Left lung (tissue), 10 donors: ENCODE data around the gene WIZ. TPM values are rescaled to one million over a fixed set of nuclear protein-coding genes. Genes with fewer than 3 reads are reported as not detected.
"Not testable (repeated sequence)": the region's sequence is repeated elsewhere in the genome, so short reads cannot be mapped to it uniquely, and the experiment has no call there.

ENCODE experiments used
- ATAC-seq: fragments of 200-7000 bp; cut with Tn5 transposase; one replicate; pipeline ENCODE4 v1.9.1; 2020; ENCODE audit warnings: moderate library complexity
- DNase-seq, 4 donors: peaks; one replicate each; pipeline ENCODE4 v3.0.0-alpha.2; 2013 to 2020
- H3K27ac ChIP-seq, 2 donors: fragments of 200-600 bp; sonication (generic) in 1 of 2; one replicate each; pipeline versions ENCODE4 v1.5.0 to v1.8.0; 2020 to 2021
- H3K27me3 ChIP-seq, 2 donors: fragments of 200-600 bp; sonication (generic) in 1 of 2; one replicate each; pipeline versions ENCODE4 v1.5.0 to v1.8.0; 2020 to 2021
- H3K36me3 ChIP-seq, 2 donors: fragments of 200-600 bp; sonication (generic) in 1 of 2; one replicate each; pipeline versions ENCODE4 v1.5.0 to v1.8.0; 2020 to 2021
- H3K4me1 ChIP-seq, 2 donors: fragments of 200-600 bp; one replicate each; pipeline ENCODE4 v1.8.0; 2021
- H3K4me3 ChIP-seq, 2 donors: fragments of 200-600 bp; sonication (generic) in 1 of 2; one replicate each; pipeline versions ENCODE4 v1.5.0 to v1.8.0; 2020 to 2021; ENCODE audit warnings: mild to moderate bottlenecking in 1 of 2
- H3K9me3 ChIP-seq, 2 donors: fragments of 200-600 bp; sonication (generic) in 1 of 2; one replicate each; pipeline versions ENCODE4 v1.5.0 to v1.8.0; 2020 to 2021
- CTCF ChIP-seq, 2 donors: fragments of 200-600 bp; sonication (generic) in 1 of 2; IDR thresholded peaks; one replicate each; pipeline versions ENCODE4 v1.5.0 to v1.8.0; 2021; ENCODE audit warnings: antibody characterized with exemption in 2 of 2
- intact Hi-C, 2 donors: fragments of 100-400 bp; cut with DNase I; formaldehyde crosslinking; loops; one replicate each; pipeline versions ENCODE4 v1.11.2 to v1.14.2; 2022
- polyA plus RNA-seq, 6 donors: library from polyadenylated mRNA; unstranded; fragments of 120-200 nt; gene quantifications; one replicate each; pipeline ENCODE4 v1.2.1, GENCODE V29; 2013; ENCODE audit not compliant: insufficient read length in 6 of 6
- total RNA-seq, 2 donors: library from RNA; stranded (reverse); fragmentation: NEBNext Ultra II Directional; extraction: Animal tissue kit (Norgen Biotek cat#: 25700); gene quantifications; one replicate each; pipeline ENCODE4 v1.2.1, GENCODE V29; 2021
- donor health status: DM: no; HTN: yes; CAD: no.
- donor health status: DM: no; HTN: no; CAD: no.

The WIZ gene
- total and polyA plus RNA-seq, 8 donors: 21.5 to 36.4 (median 29.7) TPM

- Histone ChIP-seq H3K4me3 (peak overlapping the region; percentile 93 to 100), H3K36me3 (peaks cover 0 to 44% of the 10 kb centered on the region in 2 donors), H3K27me3 (no peaks in the 10 kb centered on the region), H3K9me3 (peaks cover 0 to 3% of the 10 kb centered on the region in 2 donors), H3K27ac (peak overlapping the region in 1 of 2 donors; percentile 87), H3K4me1 (peaks cover 9 to 45% of the 10 kb centered on the region in 2 donors)
- peak; percentile 1 for ATAC-seq
- DNase-seq: no peak
- intact Hi-C loops: no loop called here
- no peak for TF ChIP-seq CTCF (IDR thresholded peaks at IDR 0.05)
These were observed 30.2 kb downstream of the WIZ start for GRCh38 chr19:15419413-15420025.

GRCh38 chr19:15418579-15419412, 31.0 kb downstream of the WIZ start, which contains the start of gene AKAP8L:
Gene AKAP8L, minus strand, starts transcription at chr19:15418988. Its CDS starts 65 bp downstream, at chr19:15418923.
- no peaks in the 10 kb centered on the region for H3K27me3 ChIP-seq
- peak within 1 kb of the TSS; percentile 93 to 100 for H3K4me3 ChIP-seq
- peaks cover 0 to 37% of the 10 kb centered on the region in 2 donors for H3K36me3 ChIP-seq
- H3K4me1 ChIP-seq: peaks cover 9 to 47% of the 10 kb centered on the region in 2 donors
- DNase-seq (peak; percentile 95 to 99 (median 98)), ATAC-seq (peak; percentile 97)
- peak; percentile 20 to 84 for TF ChIP-seq CTCF (IDR thresholded peaks at IDR 0.05)
- intact Hi-C loops: no loop called here
- peak within 1 kb of the TSS; percentile 70 to 87 for H3K27ac ChIP-seq
- H3K9me3 ChIP-seq: peaks cover 0 to 3% of the 10 kb centered on the region in 2 donors

- peaks cover 0 to 1% of the 10 kb centered on the region in 2 donors for H3K9me3 ChIP-seq
- intact Hi-C loops: no loop called here
- H3K36me3 ChIP-seq: peaks cover 0 to 31% of the 10 kb centered on the region in 2 donors
- H3K4me3 ChIP-seq: peak overlapping the region; percentile 93 to 100
- no peak for TF ChIP-seq CTCF (IDR thresholded peaks at IDR 0.05)
- H3K27me3 ChIP-seq: no peaks in the 10 kb centered on the region
- ATAC-seq (peak; percentile 4), DNase-seq (peak in 2 of 4 donors; percentile 49 to 67)
- peaks cover 13 to 53% of the 10 kb centered on the region in 2 donors for H3K4me1 ChIP-seq
- peak overlapping the region; percentile 70 to 87 for H3K27ac ChIP-seq
These were observed 31.6 kb downstream of the WIZ start for GRCh38 chr19:15418231-15418578.

- ATAC-seq (no peak), DNase-seq (no peak)
- no peak for TF ChIP-seq CTCF (IDR thresholded peaks at IDR 0.05)
- Histone ChIP-seq H3K27me3 (no peaks in the 10 kb centered on the region), H3K36me3 (peaks cover 0 to 26% of the 10 kb centered on the region in 2 donors), H3K27ac (peak overlapping the region in 1 of 2 donors; percentile 87), H3K4me1 (peaks cover 18 to 56% of the 10 kb centered on the region in 2 donors), H3K9me3 (no peaks in the 10 kb centered on the region), H3K4me3 (peak overlapping the region; percentile 93 to 100)
- intact Hi-C loops: no loop called here
These were observed 32.1 kb downstream of the WIZ start for GRCh38 chr19:15417699-15418098.

- intact Hi-C loops: no loop called here
- H3K4me3 ChIP-seq: no peak overlapping the region
- peaks cover 19 to 61% of the 10 kb centered on the region in 2 donors for H3K4me1 ChIP-seq
- H3K9me3 ChIP-seq: no peaks in the 10 kb centered on the region
- DNase-seq (no peak), ATAC-seq (no peak)
- H3K36me3 ChIP-seq: peaks cover 0 to 43% of the 10 kb centered on the region in 2 donors
- no peaks in the 10 kb centered on the region for H3K27me3 ChIP-seq
- H3K27ac ChIP-seq: no peak overlapping the region
- TF ChIP-seq CTCF (IDR thresholded peaks at IDR 0.05): no peak
These were observed 36.9 kb downstream of the WIZ start for GRCh38 chr19:15412832-15413231.

- H3K27ac ChIP-seq: peak overlapping the region in 1 of 2 donors; percentile 21
- H3K27me3 ChIP-seq, DNase-seq, intact Hi-C loops, H3K9me3 ChIP-seq, H3K4me3 ChIP-seq, ATAC-seq: not testable (repeated sequence)
- peaks cover 0 to 43% of the 10 kb centered on the region in 2 donors for H3K36me3 ChIP-seq
- H3K4me1 ChIP-seq: peaks cover 11 to 55% of the 10 kb centered on the region in 2 donors
These were observed 38.4 kb downstream of the WIZ start for GRCh38 chr19:15411351-15411750.
